HG03558 (cell line): ENCODE data around the gene FLT1.

ENCODE experiments used
- ATAC-seq: cut with Tn5 transposase; IDR thresholded peaks from one replicate; pipeline ENCODE4 v1.9.1; 2021; ENCODE audit warnings: moderate number of reproducible peaks; ENCODE audit not compliant: unreplicated experiment; ENCODE audit errors: extremely low read depth

Gene FLT1

GRCh38 chr13:28357911-28358433 lies 137.0 kb downstream of the FLT1 start:
- no peak for ATAC-seq

DNA sequence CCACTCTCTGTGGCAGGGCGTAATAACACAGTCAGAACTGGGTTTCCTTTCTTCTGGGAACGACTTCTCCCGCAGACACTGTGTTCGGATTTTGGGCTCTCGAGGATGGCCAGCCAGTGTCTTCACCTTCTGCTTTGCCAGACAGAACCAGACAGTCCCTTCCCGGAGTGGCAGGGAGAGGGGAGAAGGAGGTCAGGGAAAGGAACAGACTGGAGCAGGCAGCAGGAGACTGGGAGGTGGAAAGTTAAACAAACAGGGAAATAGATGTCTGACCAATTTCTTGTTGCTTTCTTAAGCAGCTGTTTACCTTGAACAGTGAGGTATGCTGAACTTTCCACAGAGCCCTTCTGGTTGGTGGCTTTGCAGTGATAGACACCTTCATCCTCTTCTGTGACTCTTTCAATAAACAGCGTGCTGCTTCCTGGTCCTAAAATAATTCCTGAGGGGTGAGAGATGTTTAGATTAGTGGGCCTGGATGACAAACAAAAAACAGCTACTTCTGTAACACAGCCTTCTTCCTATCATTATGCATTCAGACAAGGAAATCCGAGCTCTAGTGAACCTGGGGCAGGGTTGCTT lies 137.6 kb downstream of the FLT1 start:
- ATAC-seq: no peak

DNA sequence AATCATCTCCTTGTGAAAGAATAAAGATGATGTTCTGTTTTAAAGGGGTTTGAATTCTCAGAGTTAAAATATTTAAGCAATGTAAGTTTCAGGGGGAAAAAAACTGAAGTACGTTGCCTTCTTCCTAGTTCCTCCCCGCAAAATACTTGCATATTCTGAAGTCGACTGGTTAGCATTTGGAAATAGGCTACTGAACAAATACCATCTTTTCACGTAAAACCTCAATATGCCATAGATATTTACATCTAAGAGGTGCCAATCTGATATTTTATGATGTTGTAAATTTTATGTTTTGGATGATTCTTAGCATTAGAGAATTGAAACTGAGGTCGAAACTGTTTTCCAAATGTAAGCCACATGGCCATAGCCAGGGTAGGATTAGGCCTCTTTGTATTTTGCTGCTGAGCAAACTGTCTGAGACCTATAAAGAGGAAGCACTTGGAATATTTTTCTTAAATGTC lies 138.3 kb downstream of the FLT1 start:
- ATAC-seq: no peak

GRCh38 chr13:28355822-28356371 lies 139.0 kb downstream of the FLT1 start:
- no peak for ATAC-seq

DNA sequence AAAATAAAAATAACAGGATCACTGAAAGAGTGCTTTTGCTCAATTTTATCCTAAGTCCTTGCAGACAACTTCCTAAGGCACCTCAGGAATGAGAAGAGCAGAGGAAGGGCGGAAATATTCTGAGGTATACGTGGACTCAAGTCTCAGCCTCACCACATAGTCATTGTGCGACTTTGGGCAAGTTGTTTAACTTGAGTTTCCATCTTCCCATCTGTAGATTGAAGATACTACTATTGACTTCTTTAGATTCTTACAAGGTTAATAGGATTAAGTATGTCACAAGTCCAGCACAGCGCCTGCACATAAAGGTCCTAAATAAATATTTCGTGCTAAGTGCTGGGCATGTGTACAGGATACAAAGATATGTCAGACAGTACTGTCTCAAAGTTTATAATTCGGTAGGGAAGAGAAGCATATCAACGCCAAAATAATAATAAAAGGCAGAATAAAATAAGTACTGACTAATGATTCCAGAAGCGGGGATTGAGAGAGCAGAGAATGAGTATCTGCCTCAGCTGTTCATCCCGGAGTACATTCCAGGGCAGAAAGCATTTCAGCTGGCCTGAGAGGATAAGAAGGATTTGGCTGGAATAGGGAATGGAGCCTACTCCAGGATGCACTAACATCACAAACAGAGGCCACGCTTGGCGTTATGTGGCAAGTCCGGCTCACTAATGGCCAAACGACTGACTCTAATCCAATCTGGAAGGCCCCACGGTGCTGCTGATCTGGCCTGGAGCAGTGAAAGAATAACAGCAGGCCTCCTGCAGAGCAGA lies 139.7 kb downstream of the FLT1 start:
- no peak for ATAC-seq

DNA sequence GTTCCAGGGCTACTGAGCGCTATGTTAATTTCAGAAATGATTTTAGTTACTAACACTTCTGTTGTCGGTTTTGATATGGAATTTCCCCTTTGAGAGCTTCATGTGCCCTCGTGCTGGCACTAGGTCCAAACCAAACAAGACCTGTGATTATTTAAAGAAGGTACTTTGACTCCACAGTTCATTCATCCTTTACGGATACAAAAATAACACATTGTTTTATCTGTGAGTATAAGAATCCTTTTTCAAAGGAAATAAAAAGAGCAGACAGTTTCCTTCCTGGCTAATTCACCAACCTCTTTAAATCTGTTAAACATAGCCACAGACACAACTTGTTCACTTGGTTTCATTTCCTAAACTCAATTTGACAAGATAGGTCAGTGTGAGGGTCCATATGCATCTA lies 141.2 kb downstream of the FLT1 start:
- no peak for ATAC-seq

DNA sequence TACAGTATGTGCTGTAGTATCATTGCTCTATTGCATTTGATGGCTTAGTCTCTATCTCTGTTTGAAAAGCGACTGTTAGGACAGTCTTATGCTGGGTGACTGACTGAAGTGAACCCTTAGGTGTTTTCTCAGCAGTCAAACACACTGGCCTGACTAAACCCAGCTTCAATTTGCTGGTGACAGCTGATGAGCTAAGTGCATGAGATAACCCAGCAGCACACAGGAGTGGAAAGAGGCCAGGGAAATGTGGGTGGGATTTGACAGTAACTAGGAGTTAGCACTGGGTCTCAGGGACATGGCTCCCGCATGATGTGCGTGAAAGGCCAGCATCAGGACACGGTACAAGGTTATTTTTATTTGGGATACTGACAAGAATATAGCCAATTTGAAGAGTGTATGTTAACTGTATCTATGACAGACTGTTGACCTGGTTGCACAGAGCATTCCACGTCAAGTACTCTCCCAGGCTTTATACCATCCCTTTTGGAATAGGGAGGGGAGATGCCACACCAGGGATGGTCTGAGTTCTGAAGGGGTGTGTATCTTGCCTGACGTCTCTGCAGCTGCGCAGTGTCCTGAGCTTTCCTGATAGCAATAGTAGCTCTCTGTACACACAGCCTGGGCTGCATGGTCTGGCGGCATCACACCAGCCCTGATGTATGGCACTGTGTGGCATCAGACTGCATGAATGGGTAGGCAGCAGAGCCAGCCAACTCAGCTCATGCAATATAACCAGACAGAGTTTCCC lies 144.8 kb downstream of the FLT1 start:
- ATAC-seq: no peak

DNA sequence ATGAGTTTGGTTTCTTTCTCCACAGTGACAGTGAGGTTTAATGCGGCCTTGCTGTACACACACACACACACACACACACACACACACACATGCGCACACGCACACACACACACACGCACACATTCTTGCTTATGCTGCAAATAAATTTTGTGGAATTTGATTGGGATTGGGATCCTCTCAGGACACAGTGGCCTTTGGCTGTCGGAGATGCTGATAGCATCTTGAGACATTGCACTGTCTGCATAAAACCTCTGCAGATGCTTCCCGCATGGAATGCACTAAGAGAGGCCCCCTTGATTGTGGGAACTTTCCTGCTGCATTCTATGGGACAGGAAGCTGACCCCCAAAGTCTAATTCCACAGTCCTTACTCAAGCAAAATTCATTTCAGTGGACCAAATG lies 145.6 kb downstream of the FLT1 start:
- no peak for ATAC-seq

- no peak for ATAC-seq
Measured at GRCh38 chr13:28347456-28348371, 147.2 kb downstream of the FLT1 start.

- no peak for ATAC-seq
Measured at GRCh38 chr13:28346154-28346553, 148.8 kb downstream of the FLT1 start.

- ATAC-seq: no peak
Measured at GRCh38 chr13:28344163-28344562, 150.8 kb downstream of the FLT1 start.

DNA sequence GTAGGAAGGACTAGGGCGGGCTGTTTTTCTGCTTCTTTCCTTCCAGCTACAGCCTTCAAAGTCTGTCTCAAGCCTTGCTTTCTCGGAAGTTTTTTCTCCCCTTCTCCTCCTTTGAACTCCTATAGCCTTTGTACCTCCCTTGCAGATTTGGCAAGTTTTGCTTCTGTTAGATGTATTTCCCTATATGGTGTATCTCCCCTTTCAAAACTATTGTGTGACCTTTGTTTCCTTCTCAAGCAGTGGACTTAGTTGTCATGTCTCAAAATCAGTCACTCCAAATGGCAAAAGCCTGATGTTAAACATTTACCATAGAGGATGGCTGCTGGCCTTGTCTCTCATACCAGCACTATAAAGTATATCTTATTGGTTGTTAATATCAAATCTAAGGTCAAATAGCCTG lies 152.7 kb downstream of the FLT1 start:
- no peak for ATAC-seq

GRCh38 chr13:28340272-28340793 lies 154.6 kb downstream of the FLT1 start:
- no peak for ATAC-seq

GRCh38 chr13:28339419-28339818 lies 155.5 kb downstream of the FLT1 start:
- ATAC-seq: no peak

DNA sequence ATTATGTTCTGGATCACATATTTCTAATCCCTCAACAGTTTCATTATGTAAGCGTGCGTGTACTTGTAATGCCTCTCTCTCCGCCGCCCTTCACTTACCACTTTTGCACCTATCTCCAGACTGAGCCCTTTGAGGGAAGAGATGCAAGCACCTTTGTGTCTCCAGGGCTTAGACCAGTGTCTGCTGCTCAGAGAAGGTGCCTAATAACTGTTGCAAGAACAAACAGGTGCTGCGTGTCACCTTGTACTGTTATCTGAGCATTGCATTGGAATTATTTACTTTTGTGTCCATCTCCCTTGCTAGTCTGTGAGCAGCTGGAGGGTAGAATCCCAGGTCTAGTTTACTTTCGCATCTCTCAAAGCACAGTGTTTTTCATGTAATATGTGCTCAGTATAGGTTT lies 156.2 kb downstream of the FLT1 start:
- no peak for ATAC-seq

GRCh38 chr13:28338006-28338574 lies 156.8 kb downstream of the FLT1 start:
- ATAC-seq: no peak

DNA sequence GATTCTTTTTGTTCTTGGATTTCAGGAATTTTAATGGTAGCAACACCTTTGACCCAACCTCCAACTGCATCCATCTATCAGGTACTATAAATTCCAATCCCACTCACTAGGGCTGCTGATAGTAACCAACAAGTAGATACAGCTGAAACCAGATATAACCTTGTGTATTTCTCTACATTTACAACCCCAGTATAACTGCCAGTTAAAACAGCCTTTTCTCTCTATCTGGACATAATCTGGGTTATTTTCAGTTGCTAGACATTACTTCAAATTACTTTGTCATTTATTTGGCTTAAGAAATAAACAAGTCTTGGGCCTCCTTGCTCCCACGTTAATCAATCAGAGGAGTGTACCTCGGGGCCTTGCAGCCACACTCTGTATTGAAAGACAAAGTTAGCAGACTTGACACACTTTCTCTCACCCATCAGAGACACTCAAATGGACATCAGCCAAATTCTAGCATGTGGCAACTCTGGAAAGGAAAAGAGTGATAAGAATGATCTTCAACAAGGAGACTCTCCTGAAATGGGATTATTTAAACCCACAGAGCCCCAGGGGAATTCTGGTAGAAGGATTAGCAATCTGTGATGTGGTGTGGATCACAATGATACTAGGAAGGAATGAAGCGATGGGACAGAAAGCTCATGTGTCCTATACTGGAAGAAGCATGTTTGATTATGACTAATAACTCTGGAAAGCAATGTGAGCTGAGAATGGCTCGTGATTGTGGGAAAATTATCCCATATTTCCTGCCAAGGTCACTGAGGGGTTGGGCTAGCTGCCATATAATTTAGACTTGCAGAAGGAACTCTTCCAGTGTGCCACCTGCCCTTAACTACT lies 157.5 kb downstream of the FLT1 start:
- ATAC-seq: no peak

- ATAC-seq: no peak
Measured at GRCh38 chr13:28336193-28336657, 158.7 kb downstream of the FLT1 start.
